Stimulated activated CD8-positive, alpha-beta memory T cell treated with anti-CD3 and anti-CD28 coated beads, Interleukin-4, amount 100 ng/mL, for 24 hours (primary cell): ENCODE data around the gene IGFLR1.

Source experiments
- DNase-seq: peaks from one replicate; pipeline ENCODE4 v3.0.0-alpha.2; 2020; ENCODE audit warnings: low read depth

IGFLR1 gene

GRCh38 chr19:35742121-35742724 lies at the start of gene IGFLR1:
TSS of gene IGFLR1 (minus strand) at chr19:35742452. CDS start at chr19:35741180, 1,272 bp downstream.
- peak; percentile 58 for DNase-seq

GRCh38 chr19:35791814-35792279 lies 49.6 kb upstream of the IGFLR1 start:
- DNase-seq: no peak

- no peak for DNase-seq
These were observed 48.9 kb upstream of the IGFLR1 start for GRCh38 chr19:35790981-35791813.

GRCh38 chr19:35789978-35790944 lies 48.0 kb upstream of the IGFLR1 start:
- DNase-seq: no peak

- DNase-seq: no peak
These were observed 47.1 kb upstream of the IGFLR1 start for GRCh38 chr19:35789195-35789977.

- DNase-seq: no peak
These were observed 46.1 kb upstream of the IGFLR1 start for GRCh38 chr19:35788205-35788960.

- DNase-seq: no peak
These were observed 45.1 kb upstream of the IGFLR1 start for GRCh38 chr19:35787227-35787799.

GRCh38 chr19:35786299-35787160 lies 44.3 kb upstream of the IGFLR1 start:
- DNase-seq: no peak

GRCh38 chr19:35785339-35785627 lies 43.0 kb upstream of the IGFLR1 start:
- no peak for DNase-seq

GRCh38 chr19:35784503-35785338 lies 42.5 kb upstream of the IGFLR1 start:
- DNase-seq: no peak

- no peak for DNase-seq
These were observed 41.5 kb upstream of the IGFLR1 start for GRCh38 chr19:35783469-35784434.

GRCh38 chr19:35782589-35782988 lies 40.3 kb upstream of the IGFLR1 start:
- no peak for DNase-seq

GRCh38 chr19:35781650-35782049 lies 39.4 kb upstream of the IGFLR1 start:
- no peak for DNase-seq

- no peak for DNase-seq
These were observed 38.5 kb upstream of the IGFLR1 start for GRCh38 chr19:35780717-35781116.

- no peak for DNase-seq
These were observed 37.8 kb upstream of the IGFLR1 start for GRCh38 chr19:35780058-35780457.

GRCh38 chr19:35779033-35779432 lies 36.8 kb upstream of the IGFLR1 start:
- no peak for DNase-seq

- no peak for DNase-seq
These were observed 35.7 kb upstream of the IGFLR1 start for GRCh38 chr19:35777961-35778360.
